ENCODE data around the gene TMEM184C.

The TMEM184C gene

GRCh38 chr4:147683717-147684700 lies 66.8 kb downstream of the TMEM184C start, which contains the start of gene PRMT9:
PRMT9 (minus strand) TSS chr4:147684163; CDS start chr4:147683987, 176 bp downstream.
- Histone ChIP-seq H4K20me1 (ENCODE audit: control insufficient read depth, insufficient read depth, low read depth, low read length) (no peaks in the 10 kb centered on the region), H3K4me2 (ENCODE audit: low read length) (peak within 1 kb of the TSS; percentile 78), H3K9me3 (ENCODE audit: control insufficient read depth, insufficient read depth, low read length) (no peaks in the 10 kb centered on the region), H3F3A (ENCODE audit: control insufficient read depth, insufficient read depth) (no peaks in the 10 kb centered on the region), H3K9me2 (replicated peaks; ENCODE audit: control insufficient read depth, low read length) (no peaks in the 10 kb centered on the region), H3K4me1 (ENCODE audit: control insufficient read depth, low read length) (peaks cover 14% of the 10 kb centered on the region), H3K36me3 (ENCODE audit: control insufficient read depth, low read length) (peaks cover 8% of the 10 kb centered on the region), H3K79me2 (ENCODE audit: control insufficient read depth, low read length) (peaks cover 48% of the 10 kb centered on the region), H3K4me3 (ENCODE audit: low read length) (peak within 1 kb of the TSS; percentile 94), H3K27ac (ENCODE audit: low read depth, low read length) (peak within 1 kb of the TSS; percentile 66), H3K27me3 (ENCODE audit: control insufficient read depth, low read length) (no peaks in the 10 kb centered on the region)
- no peak for TF ChIP-seq CTCF (IDR thresholded peaks at IDR 0.05; ENCODE audit: low read depth, low read length, poor library complexity, severe bottlenecking)

GRCh38 chr4:147689067-147689466 lies 71.9 kb downstream of the TMEM184C start:
- H3K4me2 ChIP-seq (ENCODE audit: low read length): no peak overlapping the region
- H3K9me2 ChIP-seq (replicated peaks; ENCODE audit: control insufficient read depth, low read length): no peaks in the 10 kb centered on the region
- no peak overlapping the region for H3K4me3 ChIP-seq (ENCODE audit: low read length)
- H3K4me1 ChIP-seq (ENCODE audit: control insufficient read depth, low read length): peaks cover 6% of the 10 kb centered on the region
- H3K27me3 ChIP-seq (ENCODE audit: control insufficient read depth, low read length): no peaks in the 10 kb centered on the region
- H3K79me2 ChIP-seq (ENCODE audit: control insufficient read depth, low read length): peaks cover 7% of the 10 kb centered on the region
- H3F3A ChIP-seq (ENCODE audit: control insufficient read depth, insufficient read depth): no peaks in the 10 kb centered on the region
- no peaks in the 10 kb centered on the region for H3K36me3 ChIP-seq (ENCODE audit: control insufficient read depth, low read length)
- H4K20me1 ChIP-seq (ENCODE audit: control insufficient read depth, insufficient read depth, low read depth, low read length): no peaks in the 10 kb centered on the region
- no peaks in the 10 kb centered on the region for H3K9me3 ChIP-seq (ENCODE audit: control insufficient read depth, insufficient read depth, low read length)
- no peak overlapping the region for H3K27ac ChIP-seq (ENCODE audit: low read depth, low read length)
- no peak for TF ChIP-seq EZH2phosphoT487 (IDR thresholded peaks at IDR 0.05; ENCODE audit: borderline replicate concordance, low read length)
- no peak for TF ChIP-seq CTCF (IDR thresholded peaks at IDR 0.05; ENCODE audit: low read depth, low read length, poor library complexity, severe bottlenecking)

- Histone ChIP-seq H3K27me3 (ENCODE audit: control insufficient read depth, low read length) (peaks cover 4% of the 10 kb centered on the region), H3K4me3 (ENCODE audit: low read length) (no peak overlapping the region), H3K9me3 (ENCODE audit: control insufficient read depth, insufficient read depth, low read length) (no peaks in the 10 kb centered on the region), H3K79me2 (ENCODE audit: control insufficient read depth, low read length) (no peaks in the 10 kb centered on the region), H4K20me1 (ENCODE audit: control insufficient read depth, insufficient read depth, low read depth, low read length) (no peaks in the 10 kb centered on the region), H3K9me2 (replicated peaks; ENCODE audit: control insufficient read depth, low read length) (no peaks in the 10 kb centered on the region), H3K4me2 (ENCODE audit: low read length) (no peak overlapping the region), H3K4me1 (ENCODE audit: control insufficient read depth, low read length) (no peaks in the 10 kb centered on the region), H3K27ac (ENCODE audit: low read depth, low read length) (no peak overlapping the region), H3K36me3 (ENCODE audit: control insufficient read depth, low read length) (no peaks in the 10 kb centered on the region), H3F3A (ENCODE audit: control insufficient read depth, insufficient read depth) (no peaks in the 10 kb centered on the region)
- TF ChIP-seq CTCF (IDR thresholded peaks at IDR 0.05; ENCODE audit: low read depth, low read length, poor library complexity, severe bottlenecking): no peak
- TF ChIP-seq EZH2phosphoT487 (IDR thresholded peaks at IDR 0.05; ENCODE audit: borderline replicate concordance, low read length): no peak
Measured at GRCh38 chr4:147691820-147692219, 74.6 kb downstream of the TMEM184C start.

Data from DOHH2 (cell line).